Coronary artery (tissue), 2 donors: Measurements from ENCODE around the gene HOMER1.

Experiments used
- DNase-seq: peaks from one replicate; pipeline ENCODE4 v3.0.0-alpha.2; 2017; ENCODE audit warnings: low spot score
- H3K27ac ChIP-seq, 2 donors: fragments of 200-600 bp; sonication (generic); one replicate each; pipeline ENCODE4 v1.5.1; 2016 to 2019
- H3K4me3 ChIP-seq: fragments of 200-600 bp; sonication (generic); 2 replicates; pipeline ENCODE4 v1.5.1; 2016; ENCODE audit warnings: mild to moderate bottlenecking, moderate library complexity
- CTCF ChIP-seq: fragments of 200-600 bp; sonication (generic); IDR thresholded peaks from one replicate; pipeline ENCODE4 v1.5.1; 2019; ENCODE audit warnings: antibody characterized with exemption

Gene HOMER1

GRCh38 chr5:79459626-79460025 is 54.3 kb downstream of the HOMER1 start:
- Histone ChIP-seq H3K4me3 (no peak overlapping the region), H3K27ac (no peak overlapping the region)
- DNase-seq, result no peak
- TF ChIP-seq CTCF, result no peak

GRCh38 chr5:79456890-79457583 is 56.9 kb downstream of the HOMER1 start:
- no peak for DNase-seq
- H3K27ac ChIP-seq, result no peak overlapping the region
- no peak for TF ChIP-seq CTCF

GRCh38 chr5:79456400-79456799 is 57.5 kb downstream of the HOMER1 start:
- DNase-seq, result no peak
- no peak overlapping the region for H3K4me3 ChIP-seq

More at GRCh38 chr5:79456890-79457583, 56.9 kb downstream of the HOMER1 start:
- H3K4me3 ChIP-seq, result no peak overlapping the region

GRCh38 chr5:79454043-79454442 is 59.9 kb downstream of the HOMER1 start:
- no peak overlapping the region for H3K27ac ChIP-seq
- no peak for DNase-seq
- no peak for TF ChIP-seq CTCF
- no peak overlapping the region for H3K4me3 ChIP-seq

More at GRCh38 chr5:79456400-79456799, 57.5 kb downstream of the HOMER1 start:
- TF ChIP-seq CTCF, result no peak
- no peak overlapping the region for H3K27ac ChIP-seq

GRCh38 chr5:79448336-79448735 is 65.6 kb downstream of the HOMER1 start:
- no peak for DNase-seq
- no peak for TF ChIP-seq CTCF
- Histone ChIP-seq H3K4me3 (no peak overlapping the region), H3K27ac (no peak overlapping the region)

- DNase-seq, result no peak
- Histone ChIP-seq H3K4me3 (no peak overlapping the region), H3K27ac (no peak overlapping the region)
- no peak for TF ChIP-seq CTCF
Observed at GRCh38 chr5:79436821-79437220, 77.1 kb downstream of the HOMER1 start.

- Histone ChIP-seq H3K4me3 (no peak overlapping the region), H3K27ac (no peak overlapping the region)
- no peak for TF ChIP-seq CTCF
- DNase-seq, result no peak
Observed at GRCh38 chr5:79436224-79436623, 77.7 kb downstream of the HOMER1 start.
